Rectal smooth muscle tissue (tissue), 1 donor: ENCODE data around the gene TUBA1B.
A peak's percentile ranks its signal among the peaks of the same experiment; 100 is the strongest.
"Not testable (repeated sequence)": the region's sequence is repeated elsewhere in the genome, so short reads cannot be mapped to it uniquely, and the experiment has no call there.

Experiments
- H3K27ac ChIP-seq: one replicate; pipeline ENCODE4 v1.7.0; 2013; ENCODE audit warnings: low read depth, low read length, inconsistent platforms
- H3K27me3 ChIP-seq: one replicate; pipeline ENCODE4 v1.7.0; 2013; ENCODE audit warnings: low read length; ENCODE audit not compliant: control insufficient read depth, insufficient read depth
- H3K36me3 ChIP-seq: one replicate; pipeline ENCODE4 v1.7.0; 2013; ENCODE audit warnings: low read length; ENCODE audit not compliant: control insufficient read depth, insufficient read depth
- H3K4me1 ChIP-seq: one replicate; pipeline ENCODE4 v1.7.0; 2013; ENCODE audit warnings: low read length; ENCODE audit not compliant: control insufficient read depth, insufficient read depth
- H3K4me3 ChIP-seq: one replicate; pipeline ENCODE4 v1.7.0; 2013; ENCODE audit warnings: low read length
- H3K9ac ChIP-seq: one replicate; pipeline ENCODE4 v1.7.0; 2013; ENCODE audit warnings: low read length

Gene TUBA1B

DNA sequence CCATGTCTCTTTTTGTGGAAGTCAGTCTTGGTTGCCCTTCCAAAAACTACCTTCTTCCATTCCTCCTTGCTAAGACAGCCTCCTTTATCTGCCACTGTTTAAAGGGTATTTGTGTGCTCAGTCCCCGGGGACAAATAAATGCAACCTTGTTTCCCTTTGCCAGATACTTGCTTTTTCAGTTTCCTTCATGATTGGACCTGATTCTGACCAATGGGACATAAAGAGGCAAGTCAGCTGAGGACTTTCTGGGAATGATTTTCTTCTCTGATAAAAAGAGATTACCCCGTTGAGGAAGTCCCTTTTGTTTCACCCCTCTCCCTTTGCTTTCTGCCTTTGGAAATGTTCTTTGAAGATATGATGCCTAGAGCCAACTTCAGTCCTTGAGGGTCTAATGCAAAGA, 7.4 kb upstream of the TUBA1B start:
- Histone ChIP-seq H3K4me1 (no peaks in the 10 kb centered on the region), H3K27ac (no peak overlapping the region), H3K9ac (no peak overlapping the region), H3K27me3 (no peaks in the 10 kb centered on the region), H3K36me3 (no peaks in the 10 kb centered on the region), H3K4me3 (no peak overlapping the region)

DNA sequence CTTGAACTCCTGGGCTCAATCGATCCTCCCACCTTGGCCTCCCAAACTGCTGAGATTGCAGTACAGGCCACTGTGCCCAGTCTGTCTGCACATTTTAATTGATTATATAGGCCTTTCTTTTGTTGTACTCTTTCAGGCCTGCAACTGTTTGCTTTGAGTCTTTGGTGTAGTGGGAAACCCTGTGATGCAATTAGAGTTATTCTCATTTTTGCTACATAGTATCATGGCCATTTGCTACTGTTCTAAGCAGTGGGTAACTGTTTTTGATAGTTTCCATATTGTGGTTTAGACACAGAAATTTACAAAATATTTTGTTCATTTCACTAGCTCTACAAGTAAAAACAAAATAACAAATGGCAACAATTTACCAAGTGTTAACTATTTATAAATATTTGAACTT, 6.3 kb upstream of the TUBA1B start:
- Histone ChIP-seq H3K9ac (no peak overlapping the region), H3K36me3 (no peaks in the 10 kb centered on the region), H3K27ac (no peak overlapping the region), H3K4me3 (no peak overlapping the region), H3K4me1 (no peaks in the 10 kb centered on the region), H3K27me3 (no peaks in the 10 kb centered on the region)

- not testable (repeated sequence) for H3K9ac ChIP-seq, H3K4me1 ChIP-seq, H3K27me3 ChIP-seq, H3K36me3 ChIP-seq, H3K27ac ChIP-seq, H3K4me3 ChIP-seq
Observed at GRCh38 chr12:49136997-49137396, 5.8 kb upstream of the TUBA1B start.

DNA sequence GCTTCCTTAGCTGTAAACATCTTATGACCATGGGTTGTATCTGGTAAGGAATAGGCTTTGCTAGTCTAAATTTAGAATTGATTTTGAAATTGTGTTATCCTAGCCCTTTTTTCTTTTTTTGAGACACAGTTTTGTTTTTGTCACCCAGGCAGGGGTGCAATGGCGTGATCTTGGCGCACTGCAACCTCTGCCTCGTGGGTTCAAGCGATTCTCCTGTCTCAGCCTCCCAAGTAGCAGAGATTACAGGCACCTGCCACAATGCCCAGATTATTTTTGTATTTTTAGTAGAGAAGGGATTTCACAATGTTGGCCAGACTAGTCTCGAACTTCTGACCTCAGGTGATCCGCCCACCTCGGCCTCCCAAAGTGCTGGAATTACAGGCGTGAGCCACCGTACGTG, 2.4 kb upstream of the TUBA1B start:
- Histone ChIP-seq H3K4me3 (no peak overlapping the region), H3K36me3 (peaks cover 9% of the 10 kb centered on the region), H3K4me1 (peaks cover 14% of the 10 kb centered on the region), H3K27ac (no peak overlapping the region), H3K27me3 (no peaks in the 10 kb centered on the region), H3K9ac (no peak overlapping the region)

DNA sequence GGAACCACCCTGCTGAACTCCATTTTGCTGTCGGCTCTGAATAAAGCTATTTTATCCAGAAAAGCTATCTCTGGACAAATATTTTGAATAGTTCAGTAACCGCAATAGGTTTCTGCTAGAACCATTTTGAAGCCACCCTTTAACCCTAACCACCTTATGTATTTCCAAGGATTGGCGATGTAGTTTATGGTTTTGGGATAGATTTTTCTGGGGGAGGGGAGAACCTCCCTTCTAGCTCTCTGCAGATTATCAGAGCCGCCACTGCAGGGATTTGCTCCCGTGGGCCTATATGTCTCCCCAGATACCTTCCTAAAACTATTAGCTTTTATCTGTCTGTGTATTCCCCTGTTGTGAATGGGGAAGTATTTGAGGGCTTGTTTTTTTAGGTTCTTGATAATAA, 1.8 kb upstream of the TUBA1B start:
- no peaks in the 10 kb centered on the region for H3K27me3 ChIP-seq
- H3K4me1 ChIP-seq = peaks cover 14% of the 10 kb centered on the region
- no peak overlapping the region for H3K9ac ChIP-seq
- no peak overlapping the region for H3K4me3 ChIP-seq
- H3K27ac ChIP-seq = no peak overlapping the region
- peaks cover 9% of the 10 kb centered on the region for H3K36me3 ChIP-seq

DNA sequence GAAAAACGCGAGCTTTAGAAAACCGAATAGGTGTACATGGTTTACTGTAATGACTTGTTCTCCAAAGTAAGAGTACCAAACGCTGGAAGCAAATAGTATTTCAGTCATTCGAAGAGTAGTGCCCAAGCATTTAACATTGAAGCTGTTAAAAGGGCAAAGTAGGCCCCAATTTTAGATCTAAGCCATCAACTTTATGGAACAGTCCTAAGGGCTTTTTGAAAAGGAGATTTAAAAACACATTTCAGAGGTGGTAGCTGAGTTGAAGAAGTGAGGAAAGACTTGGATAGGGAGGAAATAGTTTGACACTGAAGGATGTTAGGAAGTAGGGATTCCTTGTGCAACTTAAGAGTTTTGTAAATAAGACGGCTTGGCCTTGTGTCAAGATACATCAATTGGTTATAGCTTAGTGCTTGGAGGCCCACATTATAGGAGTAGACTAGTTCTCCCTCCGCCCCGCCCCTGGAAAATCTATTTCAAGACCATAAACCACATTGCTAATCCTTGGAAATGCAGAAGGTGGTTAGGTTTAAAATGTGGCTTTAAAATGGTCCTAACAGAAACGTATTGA, 783 bp upstream of the TUBA1B start:
- peaks cover 14% of the 10 kb centered on the region for H3K4me1 ChIP-seq
- peak overlapping the region; percentile 68 for H3K4me3 ChIP-seq
- H3K27me3 ChIP-seq = no peaks in the 10 kb centered on the region
- H3K36me3 ChIP-seq = peaks cover 17% of the 10 kb centered on the region
- H3K27ac ChIP-seq = peak overlapping the region; percentile 79
- H3K9ac ChIP-seq = peak overlapping the region; percentile 40

DNA sequence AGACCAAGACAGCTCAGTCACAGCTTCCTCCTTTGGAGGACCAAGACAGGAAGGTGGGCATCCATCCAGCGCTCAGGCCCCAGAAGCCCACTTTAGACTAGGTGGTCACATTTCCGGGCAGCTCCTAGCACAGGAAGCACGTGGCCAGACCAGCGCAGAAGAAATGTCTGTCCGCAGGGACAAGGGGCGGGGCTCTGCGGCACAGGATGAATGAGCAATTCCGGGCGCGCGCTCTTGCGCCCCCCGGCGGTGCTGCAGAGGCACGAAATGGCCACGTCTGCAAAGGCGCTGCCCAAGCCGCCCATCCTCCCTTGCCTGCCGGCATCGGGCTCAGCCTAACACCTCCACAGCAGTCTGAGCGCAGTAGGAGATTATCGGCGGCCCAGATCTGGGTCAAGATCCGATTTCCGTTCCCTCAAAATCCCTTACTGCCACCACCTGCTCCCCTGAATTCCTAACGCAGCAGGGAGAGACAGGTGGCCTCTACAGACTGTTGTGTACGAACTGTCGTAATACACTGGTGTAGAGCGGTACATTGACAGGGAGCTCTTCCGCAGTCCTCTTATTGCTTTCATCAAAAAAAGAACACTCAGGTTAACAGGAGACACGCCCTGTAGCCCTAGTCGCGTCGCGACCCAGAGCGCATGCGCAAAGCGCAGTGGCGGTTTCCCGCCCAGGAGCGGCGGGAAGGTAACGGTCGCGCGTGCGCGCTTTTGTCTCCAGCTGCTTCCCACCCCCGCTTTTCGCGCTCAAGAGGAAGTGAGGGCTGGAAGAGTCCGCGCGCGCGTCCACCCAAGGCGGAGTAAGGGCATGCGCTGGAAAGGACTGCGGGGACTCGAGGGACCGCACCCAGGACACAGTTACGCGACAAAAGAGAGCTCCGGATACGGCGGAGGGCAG, 794 bp downstream of the TUBA1B start:
- H3K4me3 ChIP-seq = peak overlapping the region; percentile 99
- H3K9ac ChIP-seq = peak overlapping the region; percentile 99
- no peaks in the 10 kb centered on the region for H3K27me3 ChIP-seq
- H3K36me3 ChIP-seq = peaks cover 19% of the 10 kb centered on the region
- H3K27ac ChIP-seq = peak overlapping the region; percentile 99
- peaks cover 14% of the 10 kb centered on the region for H3K4me1 ChIP-seq

GRCh38 chr12:49129332-49130150, 1.7 kb downstream of the TUBA1B start:
- no peaks in the 10 kb centered on the region for H3K27me3 ChIP-seq
- H3K9ac ChIP-seq = no peak overlapping the region
- peaks cover 14% of the 10 kb centered on the region for H3K4me1 ChIP-seq
- peak overlapping the region; percentile 99 for H3K27ac ChIP-seq
- peak overlapping the region; percentile 99 for H3K4me3 ChIP-seq
- H3K36me3 ChIP-seq = peaks cover 19% of the 10 kb centered on the region

GRCh38 chr12:49127971-49128370, 3.2 kb downstream of the TUBA1B start:
- not testable (repeated sequence) for H3K9ac ChIP-seq, H3K4me3 ChIP-seq, H3K27ac ChIP-seq, H3K27me3 ChIP-seq
- Histone ChIP-seq H3K36me3 (peaks cover 19% of the 10 kb centered on the region), H3K4me1 (peaks cover 14% of the 10 kb centered on the region)

- peaks cover 19% of the 10 kb centered on the region for H3K36me3 ChIP-seq
- H3K4me1 ChIP-seq = peaks cover 10% of the 10 kb centered on the region
- no peaks in the 10 kb centered on the region for H3K27me3 ChIP-seq
- H3K4me3 ChIP-seq = no peak overlapping the region
- H3K27ac ChIP-seq = no peak overlapping the region
- no peak overlapping the region for H3K9ac ChIP-seq
Observed at GRCh38 chr12:49126852-49127763, 4.1 kb downstream of the TUBA1B start.

- Histone ChIP-seq H3K9ac (no peak overlapping the region), H3K27me3 (no peaks in the 10 kb centered on the region), H3K27ac (no peak overlapping the region), H3K36me3 (no peaks in the 10 kb centered on the region), H3K4me1 (no peaks in the 10 kb centered on the region), H3K4me3 (no peak overlapping the region)
Observed at GRCh38 chr12:49121047-49121696, 10.0 kb downstream of the TUBA1B start.
